LNCaP clone FGC (cell line): ENCODE data around the gene TTLL8.

Experiments used
- DNase-seq: peaks from one replicate; pipeline ENCODE4 v3.0.0-alpha.2; 2011; ENCODE audit warnings: low read depth
- H3K4me3 ChIP-seq: 2 replicates; pipeline ENCODE4 v1.5.1; 2011; ENCODE audit warnings: mild to moderate bottlenecking, low read depth, low read length, control low read depth
- CTCF ChIP-seq: IDR thresholded peaks from 2 replicates; pipeline ENCODE4 v1.5.1; 2012; ENCODE audit warnings: mild to moderate bottlenecking; ENCODE audit not compliant: control insufficient read depth, insufficient read depth; ENCODE audit errors: extremely low read depth

TTLL8 gene

GRCh38 chr22:49971232-49972162 is 86.6 kb downstream of the TTLL8 start:
- no peak for TF ChIP-seq CTCF
- DNase-seq = no peak
- H3K4me3 ChIP-seq = no peak overlapping the region

- H3K4me3 ChIP-seq = no peak overlapping the region
- DNase-seq = no peak
- no peak for TF ChIP-seq CTCF
Measured at GRCh38 chr22:49970528-49971231, 87.4 kb downstream of the TTLL8 start.

- no peak overlapping the region for H3K4me3 ChIP-seq
- DNase-seq = no peak
- TF ChIP-seq CTCF = no peak
Measured at GRCh38 chr22:49969751-49970527, 88.2 kb downstream of the TTLL8 start.

- DNase-seq = no peak
- H3K4me3 ChIP-seq = no peak overlapping the region
- no peak for TF ChIP-seq CTCF
Measured at GRCh38 chr22:49968831-49969661, 89.1 kb downstream of the TTLL8 start.
